Upper lobe of left lung (tissue), 6 donors: ENCODE data around the gene GNG3. TPM values are rescaled to one million over a fixed set of nuclear protein-coding genes. Genes with fewer than 3 reads are reported as not detected.
A peak's percentile ranks its signal among the peaks of the same experiment; 100 is the strongest.
"Not testable (repeated sequence)": the region's sequence is repeated elsewhere in the genome, so short reads cannot be mapped to it uniquely, and the experiment has no call there.

Source experiments
- ATAC-seq, 2 donors: fragments of 200-7000 bp; cut with Tn5 transposase; one replicate each; pipeline ENCODE4 v1.9.1; 2022; ENCODE audit warnings: mild to moderate bottlenecking in 2 of 2, moderate library complexity in 2 of 2; ENCODE audit not compliant: low FRiP score in 2 of 2
- DNase-seq, 2 donors: peaks; one replicate each; pipeline ENCODE4 v3.0.0-alpha.2; 2019 to 2020
- H3K27ac ChIP-seq, 4 donors: fragments of 200-600 bp; sonication (generic); one replicate each; pipeline ENCODE4 v1.5.1; 2016 to 2019
- H3K27me3 ChIP-seq, 4 donors: fragments of 200-600 bp; sonication (generic); one replicate each; pipeline ENCODE4 v1.5.1; 2017 to 2019
- H3K36me3 ChIP-seq, 4 donors: fragments of 200-600 bp; sonication (generic); one replicate each; pipeline ENCODE4 v1.5.1; 2016 to 2019
- H3K4me1 ChIP-seq, 4 donors: fragments of 200-600 bp; sonication (generic); one replicate each; pipeline ENCODE4 v1.5.1; 2018 to 2019
- H3K4me3 ChIP-seq, 4 donors: fragments of 200-600 bp; sonication (generic); one replicate each; pipeline ENCODE4 v1.5.1; 2017 to 2019; ENCODE audit warnings: mild to moderate bottlenecking in 2 of 4, moderate library complexity in 1 of 4
- H3K9me3 ChIP-seq, 4 donors: fragments of 200-600 bp; sonication (generic); one replicate each; pipeline ENCODE4 v1.5.1; 2018 to 2019
- CTCF ChIP-seq, 6 experiments: fragments of 450-650 bp in 4 of 6; fragments of 200-600 bp in 2 of 6; sonication (generic) in 2 of 6; IDR thresholded peaks; one replicate each; pipeline ENCODE4 v1.5.1; 2016 to 2019; ENCODE audit warnings: antibody characterized with exemption in 6 of 6
- EP300 ChIP-seq, 4 donors: sonication (generic); formaldehyde crosslinking; IDR thresholded peaks; one replicate each; pipeline ENCODE4 v1.5.1; 2017; ENCODE audit warnings: antibody characterized with exemption in 4 of 4, control low read depth in 2 of 4
- POLR2A ChIP-seq, 4 donors: fragments of 450-650 bp; IDR thresholded peaks; one replicate each; pipeline ENCODE4 v1.5.1; 2016 to 2017; ENCODE audit warnings: antibody characterized with exemption in 4 of 4, mild to moderate bottlenecking in 2 of 4
- POLR2AphosphoS5 ChIP-seq, 2 donors: sonication (generic); formaldehyde crosslinking; IDR thresholded peaks; one replicate each; pipeline ENCODE4 v1.5.1; 2017; ENCODE audit warnings: antibody characterized with exemption in 2 of 2
- WGBS, 2 donors: methylation state at CpG; one replicate each; pipeline ENCODE4 v1.1.5; 2017 to 2018; 5-methylcytosine and 5-hydroxymethylcytosine counted together
- total RNA-seq, 6 donors: library from RNA; depleted of rRNA in 4 of 6; stranded (reverse); fragments of >200 nt in 4 of 6; gene quantifications; one replicate each; pipeline versions ENCODE4 v1.1.0 to v1.2.1, GENCODE V29; 2016 to 2021
- donor health status: DM: no; HTN: no; CAD: no; lungs with moderate emphysema.
- donor health status: DM: no; HTN: yes; CAD: no; lungs with severe emphysema.

The GNG3 gene
- total RNA-seq, 6 donors from 2014 or later: not detected

- no peak overlapping the region for H3K4me3 ChIP-seq
- no peak overlapping the region for H3K27ac ChIP-seq
- peaks cover 23 to 92% (median 69%) of the 10 kb centered on the region in 4 donors for H3K36me3 ChIP-seq
- ATAC-seq (no peak), DNase-seq (no peak)
- no peaks in the 10 kb centered on the region for H3K9me3 ChIP-seq
- TF ChIP-seq POLR2A (IDR thresholded peaks at IDR 0.05) (no peak), POLR2AphosphoS5 (IDR thresholded peaks at IDR 0.05) (no peak), EP300 (IDR thresholded peaks at IDR 0.05) (no peak), CTCF (IDR thresholded peaks at IDR 0.05) (no peak)
- no peaks in the 10 kb centered on the region for H3K27me3 ChIP-seq
- H3K4me1 ChIP-seq: peaks cover 0 to 3% (median 0%) of the 10 kb centered on the region in 4 donors
Observed at GRCh38 chr11:62737196-62737595, 29.7 kb downstream of the GNG3 start.

GRCh38 chr11:62747475-62748160 is 40.1 kb downstream of the GNG3 start:
- Histone ChIP-seq H3K4me3 (no peak overlapping the region), H3K4me1 (peaks cover 5 to 13% (median 8%) of the 10 kb centered on the region in 4 donors), H3K27ac (no peak overlapping the region), H3K27me3 (no peaks in the 10 kb centered on the region), H3K36me3 (peaks cover 0 to 15% (median 3%) of the 10 kb centered on the region in 4 donors), H3K9me3 (no peaks in the 10 kb centered on the region)
- TF ChIP-seq POLR2A (IDR thresholded peaks at IDR 0.05): no peak
- WGBS, 2 donors: 80 to 90% methylated on average over 9 of the region's 9 CpGs
- no peak for DNase-seq
- no peak for ATAC-seq

- not testable (repeated sequence) for H3K27ac ChIP-seq, ATAC-seq, H3K27me3 ChIP-seq, H3K9me3 ChIP-seq, DNase-seq, H3K4me3 ChIP-seq
- 95% methylated on average over 5 of the region's 5 CpGs for WGBS, 2 donors
- peaks cover 0 to 17% (median 4%) of the 10 kb centered on the region in 4 donors for H3K36me3 ChIP-seq
- H3K4me1 ChIP-seq: peaks cover 16 to 29% (median 22%) of the 10 kb centered on the region in 4 donors
Observed at GRCh38 chr11:62749931-62750330, 42.5 kb downstream of the GNG3 start.

GRCh38 chr11:62752177-62752785 is 44.8 kb downstream of the GNG3 start:
- ATAC-seq (no peak), DNase-seq (no peak)
- Histone ChIP-seq H3K27me3 (no peaks in the 10 kb centered on the region), H3K4me1 (peaks cover 16 to 30% (median 22%) of the 10 kb centered on the region in 4 donors), H3K9me3 (no peaks in the 10 kb centered on the region), H3K36me3 (peaks cover 0 to 17% (median 4%) of the 10 kb centered on the region in 4 donors), H3K27ac (peak overlapping the region in 3 of 4 donors; percentile 87 to 91 (median 91)), H3K4me3 (no peak overlapping the region)
- 95 to 100% methylated on average over 11 to 14 of the region's 14 CpGs for WGBS, 2 donors
- TF ChIP-seq EP300 (IDR thresholded peaks at IDR 0.05) (no peak), POLR2A (IDR thresholded peaks at IDR 0.05) (no peak), CTCF (IDR thresholded peaks at IDR 0.05) (no peak), POLR2AphosphoS5 (IDR thresholded peaks at IDR 0.05) (no peak)

GRCh38 chr11:62752994-62753735 is 45.7 kb downstream of the GNG3 start:
- DNase-seq (no peak), ATAC-seq (no peak)
- no peak for TF ChIP-seq POLR2A (IDR thresholded peaks at IDR 0.05)
- no peak for TF ChIP-seq POLR2AphosphoS5 (IDR thresholded peaks at IDR 0.05)
- TF ChIP-seq EP300 (IDR thresholded peaks at IDR 0.05): no peak
- no peak for TF ChIP-seq CTCF (IDR thresholded peaks at IDR 0.05)
- Histone ChIP-seq H3K9me3 (no peaks in the 10 kb centered on the region), H3K4me1 (peaks cover 16 to 30% (median 22%) of the 10 kb centered on the region in 4 donors), H3K27ac (peak overlapping the region; percentile 85 to 91 (median 89)), H3K36me3 (peaks cover 0 to 17% (median 4%) of the 10 kb centered on the region in 4 donors), H3K4me3 (peak overlapping the region; percentile 18 to 68 (median 58)), H3K27me3 (no peaks in the 10 kb centered on the region)
- WGBS, 2 donors: 74 to 88% methylated on average over 9 to 15 of the region's 15 CpGs
